Hematopoietic multipotent progenitor cell (in vitro differentiated cells): Measurements from ENCODE around the gene IRGQ. TPM values are rescaled to one million over a fixed set of nuclear protein-coding genes. Genes with fewer than 3 reads are reported as not detected.
A peak's percentile ranks its signal among the peaks of the same experiment; 100 is the strongest.
"Not testable (repeated sequence)": the region's sequence is repeated elsewhere in the genome, so short reads cannot be mapped to it uniquely, and the experiment has no call there.

Source experiments
- DNase-seq, 3 donors: peaks; one replicate each; pipeline ENCODE4 v3.0.0-alpha.2; 2011 to 2015; ENCODE audit warnings: low read depth in 2 of 3, low spot score in 2 of 3
- total RNA-seq: library from RNA; depleted of rRNA; stranded (reverse); fragments of >200 nt; gene quantifications from one replicate; pipeline ENCODE4 v1.2.3, GENCODE V29; 2012

IRGQ gene
- total RNA-seq, 1 donor: 25.9 TPM

- DNase-seq: peak in 2 of 3 donors; percentile 52 to 66
Measured at GRCh38 chr19:43625918-43626579, 30.1 kb upstream of the IRGQ start.

GRCh38 chr19:43624933-43625332, 29.0 kb upstream of the IRGQ start:
- DNase-seq: peak; percentile 65 to 91 (median 88)

DNA sequence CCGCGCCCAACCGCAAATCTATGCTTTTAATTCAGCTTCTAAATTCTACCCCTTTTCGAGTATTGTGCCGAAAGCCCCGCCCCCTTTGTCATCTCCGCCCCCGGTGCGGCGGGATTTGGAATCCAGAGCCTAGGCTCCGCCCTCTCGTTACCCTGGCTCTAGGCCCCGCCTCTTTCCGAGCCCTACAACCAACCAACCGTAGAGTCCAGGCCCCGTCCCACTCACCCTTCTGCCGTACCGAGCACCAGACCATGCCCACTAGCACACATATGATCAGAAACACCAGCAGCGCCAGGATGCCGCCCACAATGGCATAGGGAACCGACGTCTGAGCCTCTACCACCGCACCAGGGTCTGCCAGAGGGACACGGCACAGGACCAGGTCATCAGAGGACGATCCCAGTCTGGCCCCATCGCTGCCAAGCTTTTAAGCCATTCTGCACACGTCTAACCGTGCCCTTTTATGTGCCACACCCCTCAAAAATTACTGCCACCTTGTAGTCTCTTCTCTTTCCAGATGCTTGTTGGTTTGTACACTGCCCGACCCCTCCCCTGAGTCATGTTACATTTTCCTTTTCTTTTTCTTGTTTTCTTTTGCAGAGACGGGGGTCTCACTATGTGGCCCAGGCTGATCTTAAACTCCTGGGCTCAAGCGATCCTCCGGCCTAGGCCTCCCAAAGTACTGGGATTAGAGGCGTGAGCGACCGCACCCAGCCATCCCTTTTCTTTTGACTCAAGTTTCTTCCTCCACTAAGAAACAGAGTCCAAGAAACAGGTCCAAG, 28.1 kb upstream of the IRGQ start:
- no peak for DNase-seq

- no peak for DNase-seq
Measured at GRCh38 chr19:43622956-43623355, 27.0 kb upstream of the IRGQ start.

GRCh38 chr19:43622070-43622469, 26.1 kb upstream of the IRGQ start:
- no peak for DNase-seq

DNA sequence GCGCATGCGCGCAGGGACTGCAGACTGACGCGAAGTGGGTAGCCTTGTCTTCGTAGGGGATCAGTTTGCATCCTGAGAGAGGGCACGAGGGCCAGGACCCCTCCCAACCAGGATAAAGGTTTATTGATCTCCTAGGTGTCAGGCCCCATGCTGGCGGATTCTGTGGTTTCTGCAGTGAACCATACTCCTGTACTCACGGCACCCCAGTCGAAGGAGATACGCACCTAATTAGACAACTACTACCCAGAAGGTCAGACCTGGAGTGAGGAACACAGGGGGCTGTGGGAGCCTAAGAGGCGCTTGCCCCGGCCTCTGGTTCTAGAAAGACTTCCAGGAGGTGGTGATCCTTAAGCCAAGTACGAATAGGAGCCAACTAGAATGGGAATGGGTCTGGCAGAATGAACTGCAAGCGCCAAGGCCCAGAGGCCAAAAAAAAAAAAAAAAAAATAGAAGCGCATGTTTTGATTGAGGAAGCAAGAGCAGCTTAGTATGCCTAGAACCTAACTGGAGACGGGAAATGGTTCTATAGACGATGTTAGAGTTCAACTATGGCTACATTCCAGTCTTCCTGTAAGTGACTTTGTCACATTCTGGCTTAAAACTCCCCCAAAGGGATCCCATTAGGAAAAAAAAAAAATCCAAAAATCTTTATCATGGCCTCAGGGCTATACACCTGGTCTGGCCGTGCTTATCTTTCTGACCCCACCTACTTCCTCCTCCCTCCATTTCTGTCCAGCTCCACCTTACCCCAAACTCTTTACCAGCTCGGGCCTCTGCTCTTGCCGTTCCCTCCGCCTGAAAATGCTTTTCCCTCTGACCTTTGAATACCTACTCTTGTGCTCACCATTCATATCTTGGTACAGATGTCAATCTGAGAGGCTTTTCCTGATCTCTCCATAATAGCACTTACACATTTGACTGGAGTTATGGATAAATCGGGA, 24.4 kb upstream of the IRGQ start:
- DNase-seq: no peak

- DNase-seq: peak; percentile 77 to 94 (median 92)
Measured at GRCh38 chr19:43619262-43620060, 23.5 kb upstream of the IRGQ start, which contains the start of gene ZNF428. Gene ZNF428, minus strand, starts transcription at chr19:43619629. Its CDS starts 5,325 bp downstream, at chr19:43614304.

DNA sequence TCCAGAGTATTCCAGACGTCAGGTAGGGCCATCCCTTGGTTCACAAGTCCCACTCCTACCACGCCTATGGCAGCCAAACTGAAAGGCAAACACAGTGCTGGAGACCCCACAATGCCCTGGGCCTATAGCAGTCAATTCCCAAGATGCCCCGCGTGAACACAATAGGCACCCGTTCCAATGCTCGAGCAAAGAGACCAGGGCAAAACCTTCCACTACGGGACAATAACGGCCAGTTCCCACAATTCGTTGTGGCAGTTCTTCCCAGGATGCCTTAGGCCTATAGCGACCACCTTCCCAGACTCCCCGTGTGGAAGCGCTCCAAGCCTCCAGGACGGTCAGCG, 23.0 kb upstream of the IRGQ start:
- peak in 1 of 3 donors; percentile 60 for DNase-seq

GRCh38 chr19:43616954-43617353, 21.0 kb upstream of the IRGQ start:
- DNase-seq: no peak

- DNase-seq: no peak
Measured at GRCh38 chr19:43616306-43616705, 20.4 kb upstream of the IRGQ start.

- no peak for DNase-seq
Measured at GRCh38 chr19:43612374-43612773, 16.4 kb upstream of the IRGQ start.

DNA sequence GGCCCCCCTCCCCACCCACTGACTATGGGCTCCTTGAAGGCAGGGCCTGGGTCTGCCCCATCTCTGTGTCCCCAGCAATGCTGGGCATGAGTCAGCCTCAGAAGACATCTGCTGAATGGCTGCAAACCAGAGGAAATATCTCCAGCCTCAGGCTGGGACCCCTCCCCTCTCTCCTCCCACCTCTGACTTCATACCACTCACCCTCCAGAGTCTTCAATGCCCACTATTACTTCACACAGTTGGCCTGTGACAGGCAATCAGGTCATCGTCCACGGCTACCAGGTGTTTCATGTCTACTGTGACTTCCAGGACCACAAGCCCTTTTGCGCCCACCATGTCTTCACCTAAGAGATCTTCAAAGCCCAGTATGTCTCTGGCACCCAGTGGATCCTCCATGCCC, 15.9 kb upstream of the IRGQ start, which contains the start of gene SRRM5:
SRRM5 (plus strand) TSS at position 301 of the 400 bp plus-strand sequence; CDS start at position 335, 34 bp downstream.
- DNase-seq: no peak

DNA sequence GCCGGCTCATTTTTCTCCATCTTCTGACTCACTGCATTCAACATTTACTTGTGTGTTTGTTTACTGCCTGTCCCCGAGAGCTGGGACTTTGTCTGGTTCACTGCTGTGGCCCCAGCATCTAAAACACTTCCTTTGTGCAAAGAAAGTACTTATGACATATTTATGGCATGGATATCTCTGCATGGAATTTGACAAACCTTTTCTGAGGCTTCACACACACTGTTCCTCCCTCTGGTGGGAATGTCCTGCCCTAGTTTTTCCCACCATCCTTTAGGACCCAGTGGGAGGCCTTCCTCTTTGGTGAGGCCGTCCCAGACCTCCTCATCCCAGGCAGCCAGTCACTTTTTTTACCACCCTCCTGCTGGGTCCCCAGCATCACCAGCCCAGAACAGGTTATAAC, 14.6 kb upstream of the IRGQ start:
- no peak for DNase-seq

GRCh38 chr19:43609872-43610271, 13.9 kb upstream of the IRGQ start:
- no peak for DNase-seq

GRCh38 chr19:43607238-43608205, 11.6 kb upstream of the IRGQ start:
- DNase-seq: no peak

GRCh38 chr19:43606569-43607229, 10.8 kb upstream of the IRGQ start:
- DNase-seq: no peak

- no peak for DNase-seq
Measured at GRCh38 chr19:43605875-43606568, 10.1 kb upstream of the IRGQ start.

- DNase-seq: not testable (repeated sequence)
Measured at GRCh38 chr19:43600326-43600725, 4.4 kb upstream of the IRGQ start.
